SK-N-SH treated with all-trans-retinoic acid at 6 μM for 48 hours (cell line): ENCODE results near the gene UGT1A8.

ENCODE experiments used
- ATAC-seq: fragments of 200-7000 bp; cut with Tn5 transposase; 3 replicates; pipeline ENCODE4 v1.9.1; 2020; ENCODE audit warnings: mild to moderate bottlenecking, moderate library complexity
- ARNTL ChIP-seq: fragments of 450-650 bp; formaldehyde crosslinking; IDR thresholded peaks from 2 replicates; pipeline ENCODE4 v1.5.0; 2020; ENCODE audit warnings: low read depth, mild to moderate bottlenecking, moderate library complexity, borderline replicate concordance
- BACH2 ChIP-seq: fragments of 250-450 bp; sonication (Bioruptor Pico); IDR thresholded peaks from 2 replicates; pipeline ENCODE4 v1.9.0; 2021; ENCODE audit warnings: mild to moderate bottlenecking, borderline replicate concordance
- CSDC2 ChIP-seq: fragments of 250-450 bp; sonication (Bioruptor Pico); IDR thresholded peaks from 2 replicates; pipeline ENCODE4 v1.5.0; 2020; ENCODE audit warnings: mild to moderate bottlenecking, moderate library complexity
- ESRRG ChIP-seq: fragments of 250-450 bp; sonication (Bioruptor Pico); IDR thresholded peaks from 2 replicates; pipeline ENCODE4 v1.6.1; 2021; ENCODE audit warnings: mild to moderate bottlenecking
- GLIS3 ChIP-seq: fragments of 250-450 bp; sonication (Bioruptor Pico); IDR thresholded peaks from 2 replicates; pipeline ENCODE4 v1.5.0; 2020; ENCODE audit warnings: mild to moderate bottlenecking, moderate library complexity
- ISL1 ChIP-seq: fragments of 250-450 bp; sonication (Bioruptor Pico); IDR thresholded peaks from 2 replicates; pipeline ENCODE4 v2.1.2; 2022; ENCODE audit warnings: mild to moderate bottlenecking, moderate library complexity
- PPARA ChIP-seq: fragments of 250-450 bp; sonication (Bioruptor Pico); IDR thresholded peaks from 2 replicates; pipeline ENCODE4 v1.5.0; 2020; ENCODE audit warnings: mild to moderate bottlenecking, borderline replicate concordance
- RARB ChIP-seq: fragments of 250-450 bp; sonication (Bioruptor Pico); IDR thresholded peaks from 2 replicates; pipeline ENCODE4 v1.8.0; 2021; ENCODE audit warnings: mild to moderate bottlenecking, moderate library complexity
- SNAI2 ChIP-seq: fragments of 250-450 bp; sonication (Bioruptor Pico); IDR thresholded peaks from 2 replicates; pipeline ENCODE4 v1.5.0; 2020; ENCODE audit warnings: mild to moderate bottlenecking, moderate library complexity
- TCF4 ChIP-seq: fragments of 250-450 bp; sonication (Bioruptor Pico); IDR thresholded peaks from 2 replicates; pipeline ENCODE4 v1.8.0; 2021; ENCODE audit warnings: mild to moderate bottlenecking, moderate library complexity, borderline replicate concordance
- ZC3H10 ChIP-seq: fragments of 250-450 bp; sonication (Bioruptor Pico); IDR thresholded peaks from 2 replicates; pipeline ENCODE4 v1.5.1; 2021; ENCODE audit warnings: mild to moderate bottlenecking, moderate library complexity
- ZFP3 ChIP-seq: fragments of 250-450 bp; sonication (Bioruptor Pico); IDR thresholded peaks from 2 replicates; pipeline ENCODE4 v1.5.0; 2020; ENCODE audit warnings: mild to moderate bottlenecking, moderate library complexity
- ZNF565 ChIP-seq: fragments of 450-650 bp; formaldehyde crosslinking; conservative IDR thresholded peaks from 2 replicates; pipeline ENCODE4 v1.5.0; 2020; ENCODE audit warnings: low read depth, mild to moderate bottlenecking, moderate library complexity
- ZNF70 ChIP-seq: fragments of 450-650 bp; formaldehyde crosslinking; IDR thresholded peaks from 2 replicates; pipeline ENCODE4 v1.5.0; 2020; ENCODE audit warnings: mild to moderate bottlenecking, moderate library complexity
- ZNF8 ChIP-seq: fragments of 450-650 bp; formaldehyde crosslinking; IDR thresholded peaks from 2 replicates; pipeline ENCODE4 v1.5.0; 2020; ENCODE audit warnings: mild to moderate bottlenecking, moderate library complexity
- TF ChIP-seq, protein P1 (sequence below): fragments of 250-450 bp; sonication (Bioruptor Pico); IDR thresholded peaks from 2 replicates; pipeline ENCODE4 v1.5.0; 2020; ENCODE audit warnings: mild to moderate bottlenecking, moderate library complexity
- TF ChIP-seq, protein P2 (sequence below): fragments of 250-450 bp; sonication (Bioruptor Pico); IDR thresholded peaks from 2 replicates; pipeline ENCODE4 v1.5.1; 2021; ENCODE audit warnings: mild to moderate bottlenecking, moderate library complexity
- TF ChIP-seq, protein P3 (sequence below): fragments of 250-450 bp; sonication (Bioruptor Pico); IDR thresholded peaks from 2 replicates; pipeline ENCODE4 v1.8.0; 2020; ENCODE audit warnings: mild to moderate bottlenecking, moderate library complexity, borderline replicate concordance
- TF ChIP-seq, protein P4 (sequence below): fragments of 250-450 bp; sonication (Bioruptor Pico); IDR thresholded peaks from 2 replicates; pipeline ENCODE4 v1.5.1; 2020; ENCODE audit warnings: low read depth, mild to moderate bottlenecking, moderate library complexity
- TF ChIP-seq, protein P5 (sequence below): fragments of 250-450 bp; sonication (Bioruptor Pico); IDR thresholded peaks from 2 replicates; pipeline ENCODE4 v1.8.0; 2021; ENCODE audit warnings: low read depth, mild to moderate bottlenecking, moderate library complexity, borderline replicate concordance

Gene UGT1A8

DNA sequence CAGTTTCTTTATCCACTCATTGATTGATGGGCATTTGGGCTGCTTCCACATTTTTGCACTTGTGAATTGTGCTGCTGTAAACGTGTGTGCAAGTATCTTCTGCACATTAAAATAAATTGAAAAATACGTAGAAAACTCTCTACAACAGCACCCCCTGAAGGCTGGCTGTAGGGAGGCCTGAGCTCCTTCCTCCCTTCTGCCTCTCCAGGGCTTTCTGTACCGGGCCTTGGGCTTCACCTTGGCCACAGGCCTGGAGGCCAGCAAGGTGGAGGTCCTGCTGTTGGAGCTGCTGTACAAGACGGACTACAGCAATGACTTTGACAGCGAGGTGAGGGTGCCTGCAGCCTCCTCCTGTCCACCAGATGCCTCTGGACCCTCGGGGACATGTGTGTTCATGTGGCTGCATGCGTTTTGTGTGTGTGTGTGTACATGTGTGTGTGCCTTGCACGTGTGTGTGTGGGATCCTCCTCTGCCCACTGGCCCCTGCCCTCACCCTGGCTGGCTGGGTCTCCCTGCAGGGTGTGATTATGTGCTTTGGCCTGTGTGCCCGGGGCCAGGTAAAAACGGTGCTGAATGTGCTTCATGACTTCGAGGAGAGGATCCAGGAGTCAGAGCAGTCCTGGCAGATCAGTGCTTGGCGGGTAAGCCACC, 189.9 kb downstream of the UGT1A8 start:
- no peak for TF ChIP-seq SNAI2 (CRISPR knock-in tag)
- no peak for TF ChIP-seq PPARA (CRISPR knock-in tag)
- TF ChIP-seq ISL1 (CRISPR knock-in tag) = no peak
- no peak for TF ChIP-seq BACH2
- TF ChIP-seq, protein P1, sequence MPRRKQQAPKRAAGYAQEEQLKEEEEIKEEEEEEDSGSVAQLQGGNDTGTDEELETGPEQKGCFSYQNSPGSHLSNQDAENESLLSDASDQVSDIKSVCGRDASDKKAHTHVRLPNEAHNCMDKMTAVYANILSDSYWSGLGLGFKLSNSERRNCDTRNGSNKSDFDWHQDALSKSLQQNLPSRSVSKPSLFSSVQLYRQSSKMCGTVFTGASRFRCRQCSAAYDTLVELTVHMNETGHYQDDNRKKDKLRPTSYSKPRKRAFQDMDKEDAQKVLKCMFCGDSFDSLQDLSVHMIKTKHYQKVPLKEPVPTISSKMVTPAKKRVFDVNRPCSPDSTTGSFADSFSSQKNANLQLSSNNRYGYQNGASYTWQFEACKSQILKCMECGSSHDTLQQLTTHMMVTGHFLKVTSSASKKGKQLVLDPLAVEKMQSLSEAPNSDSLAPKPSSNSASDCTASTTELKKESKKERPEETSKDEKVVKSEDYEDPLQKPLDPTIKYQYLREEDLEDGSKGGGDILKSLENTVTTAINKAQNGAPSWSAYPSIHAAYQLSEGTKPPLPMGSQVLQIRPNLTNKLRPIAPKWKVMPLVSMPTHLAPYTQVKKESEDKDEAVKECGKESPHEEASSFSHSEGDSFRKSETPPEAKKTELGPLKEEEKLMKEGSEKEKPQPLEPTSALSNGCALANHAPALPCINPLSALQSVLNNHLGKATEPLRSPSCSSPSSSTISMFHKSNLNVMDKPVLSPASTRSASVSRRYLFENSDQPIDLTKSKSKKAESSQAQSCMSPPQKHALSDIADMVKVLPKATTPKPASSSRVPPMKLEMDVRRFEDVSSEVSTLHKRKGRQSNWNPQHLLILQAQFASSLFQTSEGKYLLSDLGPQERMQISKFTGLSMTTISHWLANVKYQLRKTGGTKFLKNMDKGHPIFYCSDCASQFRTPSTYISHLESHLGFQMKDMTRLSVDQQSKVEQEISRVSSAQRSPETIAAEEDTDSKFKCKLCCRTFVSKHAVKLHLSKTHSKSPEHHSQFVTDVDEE (CRISPR knock-in tag) = no peak
- TF ChIP-seq RARB (CRISPR knock-in tag) = no peak
- no peak for TF ChIP-seq ESRRG (CRISPR knock-in tag)
- TF ChIP-seq ARNTL (CRISPR knock-in tag) = no peak
- TF ChIP-seq, protein P2, sequence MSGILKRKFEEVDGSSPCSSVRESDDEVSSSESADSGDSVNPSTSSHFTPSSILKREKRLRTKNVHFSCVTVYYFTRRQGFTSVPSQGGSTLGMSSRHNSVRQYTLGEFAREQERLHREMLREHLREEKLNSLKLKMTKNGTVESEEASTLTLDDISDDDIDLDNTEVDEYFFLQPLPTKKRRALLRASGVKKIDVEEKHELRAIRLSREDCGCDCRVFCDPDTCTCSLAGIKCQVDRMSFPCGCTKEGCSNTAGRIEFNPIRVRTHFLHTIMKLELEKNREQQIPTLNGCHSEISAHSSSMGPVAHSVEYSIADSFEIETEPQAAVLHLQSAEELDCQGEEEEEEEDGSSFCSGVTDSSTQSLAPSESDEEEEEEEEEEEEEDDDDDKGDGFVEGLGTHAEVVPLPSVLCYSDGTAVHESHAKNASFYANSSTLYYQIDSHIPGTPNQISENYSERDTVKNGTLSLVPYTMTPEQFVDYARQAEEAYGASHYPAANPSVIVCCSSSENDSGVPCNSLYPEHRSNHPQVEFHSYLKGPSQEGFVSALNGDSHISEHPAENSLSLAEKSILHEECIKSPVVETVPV = no peak
- no peak for TF ChIP-seq TCF4 (CRISPR knock-in tag)
- no peak for TF ChIP-seq GLIS3
- TF ChIP-seq CSDC2 (CRISPR knock-in tag) = no peak
- no peak for TF ChIP-seq ZNF8 (CRISPR knock-in tag)
- TF ChIP-seq, protein P3, sequence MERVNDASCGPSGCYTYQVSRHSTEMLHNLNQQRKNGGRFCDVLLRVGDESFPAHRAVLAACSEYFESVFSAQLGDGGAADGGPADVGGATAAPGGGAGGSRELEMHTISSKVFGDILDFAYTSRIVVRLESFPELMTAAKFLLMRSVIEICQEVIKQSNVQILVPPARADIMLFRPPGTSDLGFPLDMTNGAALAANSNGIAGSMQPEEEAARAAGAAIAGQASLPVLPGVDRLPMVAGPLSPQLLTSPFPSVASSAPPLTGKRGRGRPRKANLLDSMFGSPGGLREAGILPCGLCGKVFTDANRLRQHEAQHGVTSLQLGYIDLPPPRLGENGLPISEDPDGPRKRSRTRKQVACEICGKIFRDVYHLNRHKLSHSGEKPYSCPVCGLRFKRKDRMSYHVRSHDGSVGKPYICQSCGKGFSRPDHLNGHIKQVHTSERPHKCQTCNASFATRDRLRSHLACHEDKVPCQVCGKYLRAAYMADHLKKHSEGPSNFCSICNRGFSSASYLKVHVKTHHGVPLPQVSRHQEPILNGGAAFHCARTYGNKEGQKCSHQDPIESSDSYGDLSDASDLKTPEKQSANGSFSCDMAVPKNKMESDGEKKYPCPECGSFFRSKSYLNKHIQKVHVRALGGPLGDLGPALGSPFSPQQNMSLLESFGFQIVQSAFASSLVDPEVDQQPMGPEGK (CRISPR knock-in tag) = no peak
- ATAC-seq = no peak

DNA sequence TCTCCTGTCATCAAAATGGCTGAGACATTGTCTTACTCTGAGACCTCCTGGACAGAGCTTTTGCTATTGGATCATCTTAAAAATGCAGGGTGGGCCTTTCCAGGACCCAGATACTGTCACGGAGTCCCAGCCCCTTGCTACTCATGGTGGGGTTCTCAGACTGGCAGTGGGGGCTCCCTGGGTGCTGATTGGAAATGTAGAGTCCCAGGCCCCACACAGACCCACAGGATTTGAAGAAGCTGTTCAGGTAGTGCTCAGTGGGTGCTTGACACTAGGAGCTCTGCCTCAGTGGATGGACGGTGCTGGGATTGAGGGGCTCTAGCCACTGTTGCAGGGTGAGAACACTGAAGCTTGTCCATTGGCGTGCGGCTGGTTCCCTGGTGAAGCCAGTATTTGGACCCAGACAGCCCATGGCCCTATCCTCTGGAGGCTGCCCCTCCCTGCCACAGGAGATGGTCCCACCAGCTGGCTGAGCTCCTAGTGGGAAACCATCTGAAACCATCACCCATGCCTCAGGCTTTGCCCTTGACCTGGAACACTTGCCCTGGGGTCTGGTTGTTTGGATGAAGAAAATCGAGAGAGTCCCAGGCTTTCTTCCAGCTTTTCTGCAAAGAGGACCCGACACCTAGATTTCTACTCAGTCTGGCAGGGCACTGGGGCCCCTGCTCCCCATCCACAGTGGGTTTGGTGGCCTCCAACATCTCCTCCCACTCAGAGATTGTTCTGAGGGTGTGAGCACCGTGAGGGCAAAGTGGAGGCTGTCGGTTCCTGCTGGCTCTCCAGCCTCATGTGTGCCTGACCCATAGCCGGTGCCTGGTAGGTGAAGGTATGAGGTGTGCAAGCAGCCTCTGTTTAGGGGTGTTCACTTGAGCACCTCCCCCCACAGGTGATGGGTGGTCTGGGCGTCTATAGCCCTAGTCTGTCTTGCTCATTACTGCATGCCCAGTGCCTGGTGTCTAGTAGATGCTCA, 190.8 kb downstream of the UGT1A8 start:
- TF ChIP-seq BACH2 (no peak), TCF4 (CRISPR knock-in tag) (no peak), PPARA (CRISPR knock-in tag) (no peak), RARB (CRISPR knock-in tag) (no peak), ZNF70 (CRISPR knock-in tag) (no peak), ZC3H10 (CRISPR knock-in tag) (no peak), ZFP3 (CRISPR knock-in tag) (no peak), ARNTL (CRISPR knock-in tag) (no peak), ZNF565 (CRISPR knock-in tag) (no peak)
- TF ChIP-seq, protein P4, sequence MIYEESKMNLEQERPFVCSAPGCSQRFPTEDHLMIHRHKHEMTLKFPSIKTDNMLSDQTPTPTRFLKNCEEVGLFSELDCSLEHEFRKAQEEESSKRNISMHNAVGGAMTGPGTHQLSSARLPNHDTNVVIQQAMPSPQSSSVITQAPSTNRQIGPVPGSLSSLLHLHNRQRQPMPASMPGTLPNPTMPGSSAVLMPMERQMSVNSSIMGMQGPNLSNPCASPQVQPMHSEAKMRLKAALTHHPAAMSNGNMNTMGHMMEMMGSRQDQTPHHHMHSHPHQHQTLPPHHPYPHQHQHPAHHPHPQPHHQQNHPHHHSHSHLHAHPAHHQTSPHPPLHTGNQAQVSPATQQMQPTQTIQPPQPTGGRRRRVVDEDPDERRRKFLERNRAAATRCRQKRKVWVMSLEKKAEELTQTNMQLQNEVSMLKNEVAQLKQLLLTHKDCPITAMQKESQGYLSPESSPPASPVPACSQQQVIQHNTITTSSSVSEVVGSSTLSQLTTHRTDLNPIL = no peak
- TF ChIP-seq, protein P2 = no peak
- TF ChIP-seq, protein P5, sequence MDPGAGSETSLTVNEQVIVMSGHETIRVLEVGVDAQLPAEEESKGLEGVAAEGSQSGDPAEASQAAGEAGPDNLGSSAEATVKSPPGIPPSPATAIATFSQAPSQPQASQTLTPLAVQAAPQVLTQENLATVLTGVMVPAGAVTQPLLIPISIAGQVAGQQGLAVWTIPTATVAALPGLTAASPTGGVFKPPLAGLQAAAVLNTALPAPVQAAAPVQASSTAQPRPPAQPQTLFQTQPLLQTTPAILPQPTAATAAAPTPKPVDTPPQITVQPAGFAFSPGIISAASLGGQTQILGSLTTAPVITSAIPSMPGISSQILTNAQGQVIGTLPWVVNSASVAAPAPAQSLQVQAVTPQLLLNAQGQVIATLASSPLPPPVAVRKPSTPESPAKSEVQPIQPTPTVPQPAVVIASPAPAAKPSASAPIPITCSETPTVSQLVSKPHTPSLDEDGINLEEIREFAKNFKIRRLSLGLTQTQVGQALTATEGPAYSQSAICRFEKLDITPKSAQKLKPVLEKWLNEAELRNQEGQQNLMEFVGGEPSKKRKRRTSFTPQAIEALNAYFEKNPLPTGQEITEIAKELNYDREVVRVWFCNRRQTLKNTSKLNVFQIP (CRISPR knock-in tag) = no peak
- TF ChIP-seq, protein P3 (CRISPR knock-in tag) = no peak
- no peak for ATAC-seq
